Activated naive CD8-positive, alpha-beta T cell treated with anti-CD3 and anti-CD28 coated beads, Interleukin-2, amount 10 ng/mL, durations not matched to agents 7 days and 5 days (primary cell): ENCODE results near the gene HECW1. TPM values are rescaled to one million over a fixed set of nuclear protein-coding genes. Genes with fewer than 3 reads are reported as not detected.

ENCODE experiments used
- ATAC-seq: fragments of 150-1000 bp; cut with Tn5 transposase; one replicate; pipeline ENCODE4 v1.10.0; 2021; ENCODE audit warnings: low read depth, moderate library complexity
- POLR2A ChIA-PET: fragments of 350-600 bp; sonication (Branson Sonifier 250); formaldehyde crosslinking; loops from one replicate; lab custom pipeline; 2021; ENCODE audit warnings: antibody characterized with exemption; lab: Charles Lee
- DNase-seq: peaks from one replicate; pipeline ENCODE4 v3.0.0; 2021
- H3K27ac Mint-ChIP-seq: one replicate; pipeline ENCODE4 v1.8.0; 2022; ENCODE audit warnings: mild to moderate bottlenecking, mixed read lengths
- H3K27me3 Mint-ChIP-seq: one replicate; pipeline ENCODE4 v1.8.0; 2022; ENCODE audit warnings: mild to moderate bottlenecking, moderate library complexity, mixed read lengths
- H3K36me3 Mint-ChIP-seq: one replicate; pipeline ENCODE4 v1.8.0; 2021; ENCODE audit warnings: mild to moderate bottlenecking, mixed read lengths
- H3K4me1 Mint-ChIP-seq: one replicate; pipeline ENCODE4 v1.8.0; 2021; ENCODE audit warnings: mixed read lengths
- H3K4me3 Mint-ChIP-seq: one replicate; pipeline ENCODE4 v1.8.0; 2022; ENCODE audit warnings: mild to moderate bottlenecking, moderate library complexity, mixed read lengths
- H3K9me3 Mint-ChIP-seq: one replicate; pipeline ENCODE4 v1.8.0; 2021; ENCODE audit warnings: mixed read lengths
- total RNA-seq, 2 experiments: library from RNA; stranded (reverse); gene quantifications; one replicate each; pipeline ENCODE4 v1.2.3, GENCODE V29; 2021

The HECW1 gene
- total RNA-seq, 2 experiments from 2014 or later: not detected

DNA sequence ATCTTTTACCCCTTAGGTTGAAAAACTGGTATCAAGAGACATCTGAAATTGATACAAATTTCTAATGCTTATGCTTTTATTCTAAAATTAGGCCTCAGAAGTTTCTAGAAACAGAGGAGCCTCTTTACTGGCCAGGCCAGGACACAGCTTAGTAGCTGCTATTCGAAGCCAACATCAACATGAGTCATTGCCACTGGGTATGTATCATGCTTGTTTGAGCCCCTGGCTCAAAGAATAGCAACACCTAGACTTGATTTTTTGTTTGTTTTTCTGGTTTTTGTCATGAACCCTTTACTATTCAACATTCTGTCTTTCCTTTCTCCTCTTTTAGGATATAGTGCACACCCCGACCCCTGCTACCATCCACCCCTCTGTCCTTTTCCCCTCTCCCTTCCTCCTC is 379.5 kb downstream of the HECW1 start:
- DNase-seq (no peak), ATAC-seq (no peak)
- POLR2A ChIA-PET: no interaction called here
- Mint-ChIP-seq H3K36me3 (no peaks in the 10 kb centered on the region), H3K27ac (no peak overlapping the region), H3K9me3 (no peaks in the 10 kb centered on the region), H3K4me1 (peaks cover 2% of the 10 kb centered on the region), H3K4me3 (no peak overlapping the region), H3K27me3 (peaks cover 21% of the 10 kb centered on the region)

DNA sequence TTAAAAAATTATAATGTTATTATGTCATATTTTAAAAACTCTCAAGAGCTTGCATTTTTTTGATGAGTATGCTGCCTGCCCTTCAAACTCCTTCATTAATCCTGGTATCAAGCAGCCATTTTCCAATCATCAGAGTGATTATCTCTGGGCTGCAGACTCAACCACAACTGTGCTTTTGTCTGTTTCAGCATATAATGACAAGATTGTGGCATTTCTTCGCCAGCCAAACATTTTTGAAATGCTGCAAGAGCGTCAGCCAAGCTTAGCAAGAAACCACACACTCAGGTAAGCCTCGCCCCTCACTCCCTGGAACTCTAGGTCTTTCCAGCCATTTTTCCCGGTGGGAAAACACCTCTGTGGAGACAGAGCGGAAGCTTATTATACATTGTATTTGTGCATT is 380.4 kb downstream of the HECW1 start:
- DNase-seq (no peak), ATAC-seq (no peak)
- Mint-ChIP-seq H3K36me3 (no peaks in the 10 kb centered on the region), H3K27me3 (peaks cover 27% of the 10 kb centered on the region), H3K27ac (no peak overlapping the region), H3K9me3 (no peaks in the 10 kb centered on the region), H3K4me3 (no peak overlapping the region), H3K4me1 (no peaks in the 10 kb centered on the region)
- POLR2A ChIA-PET: no interaction called here

DNA sequence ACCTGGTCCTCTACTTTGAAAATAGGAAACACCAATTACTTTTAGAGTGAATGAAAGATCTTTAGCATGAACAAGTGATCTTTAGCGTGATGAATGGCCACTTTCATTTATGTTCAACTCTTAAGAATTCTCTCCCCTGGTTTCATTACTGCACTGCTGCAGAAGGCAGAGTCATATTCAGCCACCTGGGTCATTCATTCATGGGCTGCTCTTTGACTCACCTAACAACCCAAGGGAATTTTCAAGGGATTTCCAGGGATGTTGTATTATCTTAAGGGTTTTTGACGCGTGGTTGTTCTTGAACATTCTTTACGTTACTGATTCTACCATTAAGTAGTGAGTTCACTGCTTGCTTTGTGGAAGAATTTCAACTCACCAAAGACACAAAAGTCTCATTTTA is 383.1 kb downstream of the HECW1 start:
- ATAC-seq: no peak
- H3K9me3 Mint-ChIP-seq: no peaks in the 10 kb centered on the region
- no peaks in the 10 kb centered on the region for H3K4me1 Mint-ChIP-seq
- H3K36me3 Mint-ChIP-seq: no peaks in the 10 kb centered on the region
- H3K4me3 Mint-ChIP-seq: no peak overlapping the region
- POLR2A ChIA-PET: no interaction called here
- H3K27me3 Mint-ChIP-seq: peaks cover 35% of the 10 kb centered on the region
- no peak for DNase-seq
- no peak overlapping the region for H3K27ac Mint-ChIP-seq

DNA sequence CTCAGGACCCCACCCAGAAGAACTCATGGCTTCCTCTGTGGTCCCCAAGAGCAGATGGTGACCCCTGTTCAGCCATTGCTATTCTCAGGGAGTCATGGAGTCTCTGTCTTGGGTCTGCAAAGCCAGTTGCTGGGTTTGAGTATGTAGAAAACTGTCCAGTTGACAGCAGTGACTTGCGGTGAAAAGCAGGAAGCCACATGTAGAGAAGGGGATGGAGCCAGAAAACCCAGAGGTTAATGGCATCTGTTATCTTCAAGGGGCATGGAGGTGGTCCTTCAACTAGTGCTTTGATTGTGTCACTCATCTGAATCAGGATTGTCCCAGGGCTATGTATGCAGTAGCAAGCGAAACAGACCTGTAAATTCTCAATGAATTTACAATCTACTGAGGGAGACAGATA is 384.1 kb downstream of the HECW1 start:
- no peaks in the 10 kb centered on the region for H3K9me3 Mint-ChIP-seq
- no peak overlapping the region for H3K4me3 Mint-ChIP-seq
- no peak overlapping the region for H3K27ac Mint-ChIP-seq
- no peaks in the 10 kb centered on the region for H3K4me1 Mint-ChIP-seq
- peaks cover 34% of the 10 kb centered on the region for H3K27me3 Mint-ChIP-seq
- H3K36me3 Mint-ChIP-seq: no peaks in the 10 kb centered on the region
- POLR2A ChIA-PET: no interaction called here
- no peak for ATAC-seq
- no peak for DNase-seq

DNA sequence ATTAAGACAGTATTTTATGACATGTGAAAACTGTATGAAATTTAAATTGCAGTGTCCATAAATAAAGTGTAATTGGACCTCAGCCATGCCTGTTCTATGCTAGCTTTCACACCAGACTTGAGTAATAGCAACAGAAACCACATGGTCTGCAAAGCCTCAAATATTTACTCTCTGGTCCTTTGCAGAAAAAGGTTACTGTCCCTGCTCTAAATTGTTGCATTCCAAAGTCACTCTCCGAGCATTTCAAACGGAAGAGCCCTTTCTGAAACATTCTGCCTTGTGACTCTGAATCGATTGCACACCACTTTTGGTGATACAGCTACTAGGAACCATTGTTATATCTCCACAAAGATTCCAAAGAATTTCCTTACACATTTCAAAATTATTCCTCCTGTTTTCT is 389.4 kb downstream of the HECW1 start:
- Mint-ChIP-seq H3K4me1 (no peaks in the 10 kb centered on the region), H3K27ac (no peak overlapping the region), H3K9me3 (no peaks in the 10 kb centered on the region), H3K36me3 (no peaks in the 10 kb centered on the region), H3K27me3 (peaks cover 15% of the 10 kb centered on the region), H3K4me3 (no peak overlapping the region)
- DNase-seq (no peak), ATAC-seq (no peak)
- POLR2A ChIA-PET: no interaction called here

DNA sequence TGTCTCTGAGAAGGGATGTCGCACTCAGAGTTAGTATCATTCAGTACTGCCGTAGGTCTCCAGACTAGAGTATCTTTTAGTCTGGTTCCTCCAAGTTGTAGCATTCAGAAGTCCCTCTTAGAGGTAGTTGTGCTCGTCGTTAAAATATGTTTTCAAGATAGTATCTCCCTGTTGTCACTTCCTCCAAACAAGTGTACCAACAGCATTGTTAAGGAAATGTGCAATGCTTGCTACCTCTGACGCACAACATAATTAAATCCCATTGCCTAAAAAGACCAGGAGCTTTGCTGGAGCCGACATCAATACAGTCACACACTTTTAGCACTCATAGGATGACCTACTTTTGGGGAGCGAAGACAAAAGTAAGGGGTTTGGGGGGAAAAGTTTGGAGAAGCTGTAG is 390.5 kb downstream of the HECW1 start:
- H3K4me3 Mint-ChIP-seq: no peak overlapping the region
- POLR2A ChIA-PET: no interaction called here
- DNase-seq (no peak), ATAC-seq (no peak)
- no peak overlapping the region for H3K27ac Mint-ChIP-seq
- no peaks in the 10 kb centered on the region for H3K36me3 Mint-ChIP-seq
- no peaks in the 10 kb centered on the region for H3K9me3 Mint-ChIP-seq
- H3K27me3 Mint-ChIP-seq: peaks cover 11% of the 10 kb centered on the region
- H3K4me1 Mint-ChIP-seq: no peaks in the 10 kb centered on the region

DNA sequence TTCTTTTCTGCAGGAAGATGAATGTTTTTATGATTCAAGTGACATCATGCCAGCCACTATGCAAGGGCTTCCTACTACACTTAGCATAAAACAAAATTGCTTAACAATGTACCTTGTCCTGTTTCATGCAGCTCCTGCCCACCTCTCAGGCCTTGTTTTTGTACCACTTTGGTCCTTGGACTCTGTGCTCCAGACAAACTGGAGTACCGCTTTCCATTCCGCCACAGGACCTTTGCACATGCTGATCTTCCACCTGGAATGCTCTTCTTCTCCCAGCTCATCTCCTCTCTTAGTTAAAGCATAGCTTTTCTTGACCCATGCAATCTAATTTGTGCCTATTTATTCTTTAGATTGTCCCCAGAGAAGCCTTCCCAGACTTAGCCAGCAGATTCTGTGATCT is 393.0 kb downstream of the HECW1 start:
- Mint-ChIP-seq H3K36me3 (no peaks in the 10 kb centered on the region), H3K27ac (no peak overlapping the region), H3K4me1 (no peaks in the 10 kb centered on the region), H3K9me3 (no peaks in the 10 kb centered on the region), H3K27me3 (peaks cover 2% of the 10 kb centered on the region), H3K4me3 (no peak overlapping the region)
- ATAC-seq (no peak), DNase-seq (no peak)
- POLR2A ChIA-PET: no interaction called here

DNA sequence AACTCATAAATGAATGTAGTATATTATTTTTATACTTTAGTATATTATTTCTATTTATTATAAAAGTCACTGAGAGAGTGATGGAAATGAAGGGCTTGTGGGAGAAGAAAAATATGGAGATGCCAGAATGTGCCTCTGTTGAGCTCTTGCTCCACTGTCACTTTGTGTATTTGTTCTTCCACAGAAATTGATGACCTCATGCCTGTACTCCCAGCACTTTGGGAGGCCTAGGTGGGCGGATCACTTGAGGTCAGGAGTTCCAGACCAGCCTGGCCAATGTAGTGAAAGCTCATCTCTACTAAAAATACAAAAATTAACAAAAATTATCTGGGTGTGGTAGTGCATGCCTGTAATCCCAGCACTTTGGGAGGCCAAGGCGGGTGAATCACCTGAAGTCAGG is 394.0 kb downstream of the HECW1 start:
- Mint-ChIP-seq H3K4me3 (no peak overlapping the region), H3K27ac (no peak overlapping the region), H3K36me3 (no peaks in the 10 kb centered on the region), H3K4me1 (no peaks in the 10 kb centered on the region), H3K27me3 (peaks cover 2% of the 10 kb centered on the region), H3K9me3 (no peaks in the 10 kb centered on the region)
- no peak for ATAC-seq
- POLR2A ChIA-PET: no interaction called here
- no peak for DNase-seq

DNA sequence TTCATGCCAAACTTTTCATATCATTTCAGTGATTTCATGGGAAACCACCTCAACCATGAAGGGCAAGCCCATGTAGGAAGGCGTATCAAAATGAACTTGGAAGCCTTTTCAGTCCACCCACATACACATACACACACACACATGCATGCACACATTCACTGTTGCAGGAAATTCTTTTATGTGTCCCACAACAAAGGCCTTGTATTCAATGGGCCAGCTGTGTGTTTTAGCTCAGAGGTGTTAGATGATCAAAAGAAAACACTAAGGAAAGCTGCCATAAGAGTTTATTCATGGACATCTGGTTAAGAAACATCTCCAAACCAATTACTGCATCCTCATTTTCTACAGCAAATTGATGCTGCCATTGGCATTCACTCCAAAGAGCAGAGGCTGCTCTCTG is 396.0 kb downstream of the HECW1 start:
- POLR2A ChIA-PET: no interaction called here
- ATAC-seq (no peak), DNase-seq (no peak)
- no peaks in the 10 kb centered on the region for H3K9me3 Mint-ChIP-seq
- no peaks in the 10 kb centered on the region for H3K36me3 Mint-ChIP-seq
- no peak overlapping the region for H3K27ac Mint-ChIP-seq
- peaks cover 2% of the 10 kb centered on the region for H3K4me1 Mint-ChIP-seq
- no peak overlapping the region for H3K4me3 Mint-ChIP-seq
- H3K27me3 Mint-ChIP-seq: peaks cover 7% of the 10 kb centered on the region

DNA sequence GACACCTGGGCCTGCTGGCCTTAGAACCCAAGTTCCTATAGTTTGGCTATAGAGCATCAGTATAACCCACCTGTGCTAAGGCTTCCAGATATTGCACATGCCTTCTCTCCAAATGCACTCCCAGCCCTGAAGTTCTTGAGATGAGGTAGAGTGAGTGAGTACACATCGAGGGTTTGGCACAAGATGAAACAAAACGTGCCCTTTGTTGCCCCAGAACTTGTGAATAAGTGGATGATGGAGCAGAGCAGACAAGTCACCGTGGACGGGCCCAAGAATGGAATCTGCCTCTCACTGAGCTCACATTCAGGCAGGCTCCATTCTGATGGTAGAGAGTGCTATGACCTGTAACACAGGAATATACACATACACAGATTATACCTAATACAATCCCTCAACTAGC is 397.5 kb downstream of the HECW1 start:
- ATAC-seq: no peak
- DNase-seq: no peak
- no peaks in the 10 kb centered on the region for H3K9me3 Mint-ChIP-seq
- no peak overlapping the region for H3K4me3 Mint-ChIP-seq
- no peaks in the 10 kb centered on the region for H3K36me3 Mint-ChIP-seq
- POLR2A ChIA-PET: no interaction called here
- H3K4me1 Mint-ChIP-seq: peaks cover 4% of the 10 kb centered on the region
- no peak overlapping the region for H3K27ac Mint-ChIP-seq
- peaks cover 14% of the 10 kb centered on the region for H3K27me3 Mint-ChIP-seq

DNA sequence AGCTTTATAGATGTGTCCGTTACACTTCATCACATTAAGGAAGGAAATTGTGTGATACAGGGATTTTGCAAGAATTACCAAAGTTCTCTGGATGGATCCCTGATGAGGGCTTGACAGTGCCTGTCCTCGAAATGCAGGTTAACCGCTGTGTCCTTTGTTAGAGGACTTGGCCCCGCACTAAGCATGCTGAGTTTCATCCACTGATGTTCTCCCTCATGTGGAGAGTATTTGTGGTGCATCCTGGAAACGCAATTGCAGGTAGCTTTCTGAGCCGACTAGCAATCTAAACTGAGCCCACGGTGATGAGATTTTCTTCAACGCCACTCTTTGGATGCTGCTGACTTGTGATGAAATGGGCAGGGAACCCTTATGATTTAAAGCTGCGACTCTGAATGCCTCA is 398.6 kb downstream of the HECW1 start:
- no peak overlapping the region for H3K27ac Mint-ChIP-seq
- H3K36me3 Mint-ChIP-seq: no peaks in the 10 kb centered on the region
- DNase-seq (no peak), ATAC-seq (no peak)
- peaks cover 4% of the 10 kb centered on the region for H3K4me1 Mint-ChIP-seq
- POLR2A ChIA-PET: no interaction called here
- peaks cover 14% of the 10 kb centered on the region for H3K27me3 Mint-ChIP-seq
- H3K4me3 Mint-ChIP-seq: no peak overlapping the region
- H3K9me3 Mint-ChIP-seq: no peaks in the 10 kb centered on the region

DNA sequence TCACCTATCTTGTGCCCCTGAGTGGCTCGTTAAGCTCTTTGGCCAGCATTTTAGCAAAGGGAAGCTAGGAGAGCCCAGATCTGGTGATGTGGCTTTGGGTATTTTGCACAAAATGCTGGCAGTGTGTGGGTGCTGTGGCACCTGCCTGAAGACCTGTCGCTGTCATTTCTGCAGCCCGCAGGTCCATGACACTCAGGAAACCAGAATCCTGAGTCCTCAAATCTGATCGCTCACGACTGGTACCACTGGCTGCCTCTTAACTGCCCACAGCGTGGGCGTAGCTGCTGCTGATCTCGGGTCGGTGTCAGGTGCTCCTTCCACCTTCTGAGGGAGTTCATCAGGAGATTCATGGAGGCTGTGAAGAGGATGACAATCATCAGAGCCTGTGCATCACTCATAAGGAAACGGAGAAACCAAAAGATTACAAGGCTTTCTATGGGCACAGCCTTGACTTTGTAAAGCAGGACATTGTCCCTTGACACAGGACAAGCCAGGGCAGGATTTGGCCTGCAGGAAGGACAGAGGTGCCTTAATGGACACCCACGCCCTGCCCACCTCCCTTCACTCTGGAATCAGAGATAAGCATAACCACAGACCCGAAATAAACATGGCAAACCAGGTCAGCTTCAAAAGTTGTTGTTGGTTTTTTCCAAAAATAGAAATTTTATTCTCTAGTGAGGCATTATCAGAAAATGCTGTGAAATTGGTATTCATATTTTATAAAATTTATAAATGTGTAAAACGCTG is 399.5 kb downstream of the HECW1 start:
- H3K36me3 Mint-ChIP-seq: no peaks in the 10 kb centered on the region
- ATAC-seq (no peak), DNase-seq (no peak)
- H3K4me3 Mint-ChIP-seq: no peak overlapping the region
- H3K27ac Mint-ChIP-seq: no peak overlapping the region
- peaks cover 14% of the 10 kb centered on the region for H3K27me3 Mint-ChIP-seq
- POLR2A ChIA-PET: no interaction called here
- peaks cover 5% of the 10 kb centered on the region for H3K4me1 Mint-ChIP-seq
- H3K9me3 Mint-ChIP-seq: no peaks in the 10 kb centered on the region

DNA sequence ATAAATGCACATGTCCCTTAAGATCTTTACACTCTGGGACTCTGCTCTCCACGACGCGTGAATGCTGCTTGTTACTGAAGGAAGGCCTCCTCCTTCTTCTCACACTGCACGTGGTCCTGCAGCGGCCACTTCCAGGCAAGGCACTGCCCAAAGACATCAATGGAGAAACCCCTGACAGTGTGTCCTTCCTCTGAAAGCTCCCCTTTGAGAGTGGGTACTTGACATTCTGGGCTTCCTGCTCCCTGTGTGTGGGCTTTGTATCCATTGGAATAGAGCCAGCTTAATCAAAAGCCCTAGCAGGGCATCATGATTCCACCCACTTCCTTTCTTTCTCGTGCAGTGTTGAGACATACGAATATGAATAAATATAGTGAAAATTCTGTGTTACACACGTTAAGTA is 400.8 kb downstream of the HECW1 start:
- no peak overlapping the region for H3K27ac Mint-ChIP-seq
- H3K36me3 Mint-ChIP-seq: no peaks in the 10 kb centered on the region
- H3K4me1 Mint-ChIP-seq: peaks cover 7% of the 10 kb centered on the region
- POLR2A ChIA-PET: no interaction called here
- H3K9me3 Mint-ChIP-seq: no peaks in the 10 kb centered on the region
- DNase-seq (no peak), ATAC-seq (no peak)
- H3K27me3 Mint-ChIP-seq: peaks cover 11% of the 10 kb centered on the region
- H3K4me3 Mint-ChIP-seq: no peak overlapping the region

DNA sequence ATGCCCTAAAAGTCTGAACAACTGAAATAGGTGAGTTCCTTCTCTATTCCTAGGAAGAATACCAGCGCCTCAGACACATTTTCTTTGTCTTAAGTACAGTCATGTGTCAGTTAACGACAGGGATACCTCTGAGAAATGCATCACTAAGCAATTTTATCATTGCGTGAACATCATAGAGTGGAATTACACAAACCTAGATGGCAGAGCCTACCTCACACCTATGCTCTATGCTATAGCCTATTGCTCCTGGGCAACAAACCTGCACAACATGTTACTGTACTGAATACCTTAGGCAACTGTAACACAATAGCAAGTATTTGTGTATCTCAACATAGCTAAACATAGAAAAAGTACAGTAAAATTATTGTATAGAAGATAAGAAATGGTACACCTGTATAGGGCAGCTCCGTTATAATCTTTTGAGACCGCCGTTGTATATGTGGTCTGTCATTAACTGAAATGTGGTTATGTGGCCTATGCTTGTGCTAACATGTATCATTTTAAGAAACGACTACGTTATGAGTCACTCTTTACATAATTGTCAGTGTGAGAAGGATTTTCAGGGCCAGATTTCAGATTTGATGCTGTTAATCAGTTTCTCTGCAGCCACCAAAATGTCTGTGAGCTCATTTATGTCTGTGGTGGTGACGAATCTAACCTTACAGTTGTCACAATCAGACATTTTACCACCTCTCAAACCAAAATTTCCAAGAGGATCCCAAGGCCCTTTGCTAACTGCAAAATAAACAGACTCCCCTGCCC is 404.3 kb downstream of the HECW1 start:
- Mint-ChIP-seq H3K4me1 (peaks cover 7% of the 10 kb centered on the region), H3K4me3 (no peak overlapping the region), H3K9me3 (no peaks in the 10 kb centered on the region), H3K36me3 (no peaks in the 10 kb centered on the region), H3K27ac (no peak overlapping the region), H3K27me3 (peaks cover 16% of the 10 kb centered on the region)
- ATAC-seq: peak; percentile 30
- DNase-seq: no peak
- POLR2A ChIA-PET: no interaction called here
